ENCODE data around the gene DAAM2. TPM values are rescaled to one million over a fixed set of nuclear protein-coding genes. Genes with fewer than 3 reads are reported as not detected.

DAAM2 gene
- polyA plus RNA-seq, 3 donors = not detected

- Histone ChIP-seq H3K36me3 (replicated peaks in 1 of 2; ENCODE audit: control insufficient read depth in 1 of 2, insufficient read depth in 2 of 2, low read length in 2 of 2) (no peaks in the 10 kb centered on the region), H2AFZ (ENCODE audit: insufficient read depth, low read depth, low read length, poor library complexity, severe bottlenecking) (no peak overlapping the region), H3K4me1 (ENCODE audit: control insufficient read depth in 1 of 2, insufficient read depth in 2 of 2, low read length in 2 of 2) (no peaks in the 10 kb centered on the region), H3K27ac (ENCODE audit: low read depth in 1 of 2, low read length in 2 of 2) (no peak overlapping the region), H3K9ac (ENCODE audit: insufficient read depth, low read length, poor library complexity, severe bottlenecking) (no peak overlapping the region), H3K4me2 (replicated peaks; ENCODE audit: extremely low read depth, low read length, poor library complexity, severe bottlenecking) (no peak overlapping the region), H3K9me3 (replicated peaks in 1 of 2; ENCODE audit: control insufficient read depth in 1 of 2, insufficient read depth in 1 of 2, low read length in 2 of 2) (peaks cover 0 to 5% of the 10 kb centered on the region in 2 donors), H3K4me3 (replicated peaks in 1 of 3; ENCODE audit: low read depth in 2 of 3, low read length in 3 of 3) (no peak overlapping the region), H4K20me1 (ENCODE audit: insufficient read depth, low read length) (no peaks in the 10 kb centered on the region), H3K27me3 (ENCODE audit: control insufficient read depth in 2 of 2, insufficient read depth in 2 of 2, low read length in 2 of 2) (peaks cover 38 to 46% of the 10 kb centered on the region in 2 donors), H3K79me2 (ENCODE audit: insufficient read depth, low read length) (no peaks in the 10 kb centered on the region)
- Mint-ChIP-seq H3K27me3 (ENCODE audit: low read depth in 3 of 3) (peaks cover 42 to 59% (median 44%) of the 10 kb centered on the region in 3 donors), H3K36me3 (no peaks in the 10 kb centered on the region), H3K9me3 (peaks cover 0 to 8% (median 2%) of the 10 kb centered on the region in 7 donors), H3K27ac (no peak overlapping the region), H3K4me3 (peak overlapping the region in 1 of 2 donors; percentile 48), H3K4me1 (no peaks in the 10 kb centered on the region)
- 83% methylated on average over 4 of the region's 7 CpGs for WGBS (ENCODE audit: insufficient coverage)
- no peak for DNase-seq
- no peak for TF ChIP-seq CTCF (IDR thresholded peaks at IDR 0.05)
- intact Hi-C loops (cut with micrococcal nuclease) = no loop called here
Observed at GRCh38 chr6:39793516-39793915, 1.3 kb downstream of the DAAM2 start.

- no peak for DNase-seq
- Mint-ChIP-seq H3K4me1 (no peaks in the 10 kb centered on the region), H3K36me3 (no peaks in the 10 kb centered on the region), H3K4me3 (peak overlapping the region in 1 of 2 donors; percentile 35), H3K27me3 (ENCODE audit: low read depth in 3 of 3) (peaks cover 40 to 57% (median 44%) of the 10 kb centered on the region in 3 donors), H3K27ac (no peak overlapping the region), H3K9me3 (peaks cover 0 to 8% (median 2%) of the 10 kb centered on the region in 7 donors)
- H3K36me3 ChIP-seq (replicated peaks in 1 of 2; ENCODE audit: control insufficient read depth in 1 of 2, insufficient read depth in 2 of 2, low read length in 2 of 2) = no peaks in the 10 kb centered on the region
- no peak overlapping the region for H3K4me3 ChIP-seq (replicated peaks in 1 of 3; ENCODE audit: low read depth in 2 of 3, low read length in 3 of 3)
- no peak overlapping the region for H3K4me2 ChIP-seq (replicated peaks; ENCODE audit: extremely low read depth, low read length, poor library complexity, severe bottlenecking)
- no peak for TF ChIP-seq CTCF (IDR thresholded peaks at IDR 0.05)
- H4K20me1 ChIP-seq (ENCODE audit: insufficient read depth, low read length) = no peaks in the 10 kb centered on the region
- intact Hi-C loops (cut with micrococcal nuclease) = no loop called here
- no peaks in the 10 kb centered on the region for H3K4me1 ChIP-seq (ENCODE audit: control insufficient read depth in 1 of 2, insufficient read depth in 2 of 2, low read length in 2 of 2)
- H3K27ac ChIP-seq (ENCODE audit: low read depth in 1 of 2, low read length in 2 of 2) = no peak overlapping the region
- peaks cover 38 to 46% of the 10 kb centered on the region in 2 donors for H3K27me3 ChIP-seq (ENCODE audit: control insufficient read depth in 2 of 2, insufficient read depth in 2 of 2, low read length in 2 of 2)
- WGBS (ENCODE audit: insufficient coverage) = 84% methylated on average over 3 of the region's 5 CpGs
- no peak overlapping the region for H2AFZ ChIP-seq (ENCODE audit: insufficient read depth, low read depth, low read length, poor library complexity, severe bottlenecking)
- H3K9me3 ChIP-seq (replicated peaks in 1 of 2; ENCODE audit: control insufficient read depth in 1 of 2, insufficient read depth in 1 of 2, low read length in 2 of 2) = peaks cover 0 to 5% of the 10 kb centered on the region in 2 donors
- H3K9ac ChIP-seq (ENCODE audit: insufficient read depth, low read length, poor library complexity, severe bottlenecking) = no peak overlapping the region
- no peaks in the 10 kb centered on the region for H3K79me2 ChIP-seq (ENCODE audit: insufficient read depth, low read length)
Observed at GRCh38 chr6:39794231-39794630, 2.1 kb downstream of the DAAM2 start.

Data from CD14-positive monocyte (primary cell).